Activated CD4-positive, alpha-beta T cell treated with anti-CD3 and anti-CD28 coated beads, Interleukin-2, amount 50 U/mL, for 1 hour (primary cell): ENCODE results near the gene KRTAP5-11.
"Not testable (repeated sequence)": the region's sequence is repeated elsewhere in the genome, so short reads cannot be mapped to it uniquely, and the experiment has no call there.

Source experiments
- DNase-seq: peaks from one replicate; pipeline ENCODE4 v3.0.0-alpha.2; 2020

KRTAP5-11 gene

GRCh38 chr11:71554996-71555395 lies 27.7 kb downstream of the KRTAP5-11 start:
- no peak for DNase-seq

- no peak for DNase-seq
Measured at GRCh38 chr11:71551711-71552110, 31.0 kb downstream of the KRTAP5-11 start.

GRCh38 chr11:71548716-71549151 lies 33.9 kb downstream of the KRTAP5-11 start:
- DNase-seq, result no peak

GRCh38 chr11:71548120-71548519 lies 34.6 kb downstream of the KRTAP5-11 start, which contains the start of gene KRTAP5-9:
TSS of gene KRTAP5-9 (plus strand) at chr11:71548420. CDS start at chr11:71548658, 238 bp downstream.
- no peak for DNase-seq

- DNase-seq, result no peak
Measured at GRCh38 chr11:71545405-71545966, 37.2 kb downstream of the KRTAP5-11 start.

- no peak for DNase-seq
Measured at GRCh38 chr11:71544525-71545214, 38.0 kb downstream of the KRTAP5-11 start.

GRCh38 chr11:71543866-71544265 lies 38.8 kb downstream of the KRTAP5-11 start:
- no peak for DNase-seq

- no peak for DNase-seq
Measured at GRCh38 chr11:71542879-71543777, 39.5 kb downstream of the KRTAP5-11 start.

- DNase-seq, result no peak
Measured at GRCh38 chr11:71542382-71542781, 40.3 kb downstream of the KRTAP5-11 start.

- not testable (repeated sequence) for DNase-seq
Measured at GRCh38 chr11:71540521-71541304, 42.0 kb downstream of the KRTAP5-11 start.

- DNase-seq, result not testable (repeated sequence)
Measured at GRCh38 chr11:71539971-71540370, 42.7 kb downstream of the KRTAP5-11 start.

GRCh38 chr11:71539017-71539416 lies 43.7 kb downstream of the KRTAP5-11 start:
- no peak for DNase-seq

- no peak for DNase-seq
Measured at GRCh38 chr11:71538666-71538990, 44.0 kb downstream of the KRTAP5-11 start.

GRCh38 chr11:71537977-71538665 lies 44.6 kb downstream of the KRTAP5-11 start, which contains the start of gene KRTAP5-8:
TSS of gene KRTAP5-8 (plus strand) at chr11:71538025. CDS start at chr11:71538056, 31 bp downstream.
- not testable (repeated sequence) for DNase-seq

- DNase-seq, result no peak
Measured at GRCh38 chr11:71537537-71537936, 45.1 kb downstream of the KRTAP5-11 start.

GRCh38 chr11:71535825-71536224 lies 46.9 kb downstream of the KRTAP5-11 start:
- no peak for DNase-seq

GRCh38 chr11:71534711-71535608 lies 47.7 kb downstream of the KRTAP5-11 start:
- DNase-seq, result not testable (repeated sequence)

- no peak for DNase-seq
Measured at GRCh38 chr11:71532036-71532610, 50.6 kb downstream of the KRTAP5-11 start.
